ENCODE data around the gene DNAJA3. TPM values are rescaled to one million over a fixed set of nuclear protein-coding genes. Genes with fewer than 3 reads are reported as not detected.

DNAJA3 gene
- total and polyA plus RNA-seq, 10 of the 15 experiments (the other 5 are each of a cell fraction or from before 2014, with no cell fraction given): 8.4 to 141 (median 60.8) TPM

- no peaks in the 10 kb centered on the region for H3K9me3 ChIP-seq (replicated peaks; ENCODE audit: control insufficient read depth, insufficient read depth, low read length)
- 94% methylated on average over 5 of the region's 5 CpGs for WGBS (ENCODE audit: insufficient coverage, insufficient replicate concordance, low lambda C conversion rate, missing lambda C conversion rate)
- FAIRE-seq (no peak), DNase-seq (ENCODE audit: low read depth, low spot score) (no peak), ATAC-seq (no peak)
- peaks cover 12 to 18% of the 10 kb centered on the region in 2 experiments; a peak in 3 of 4 replicates for H3K36me3 ChIP-seq (ENCODE audit: control insufficient read depth in 2 of 2, insufficient read depth in 2 of 2, low read length in 1 of 2)
- intact Hi-C loops (cut with micrococcal nuclease; ENCODE audit: unreplicated experiment) (no loop called here), in situ Hi-C loops (cut with MboI) (no loop called here)
- H3K27ac ChIP-seq (ENCODE audit: control insufficient read depth, insufficient read depth): no peak overlapping the region
- H3K4me1 ChIP-seq (ENCODE audit: control insufficient read depth, insufficient read depth, low read length): no peaks in the 10 kb centered on the region
- no peaks in the 10 kb centered on the region for H3K79me2 ChIP-seq (ENCODE audit: control insufficient read depth, insufficient read depth, low read length)
- RAD21 ChIA-PET (ENCODE audit: unreplicated experiment): interaction anchor here (0.6 to 0.7 kb wide), 2 partner anchors 11 to 1180 kb away, joined by 3 to 5 read pairs; no protein-coding TSS in a partner anchor
- no peaks in the 10 kb centered on the region for H3K27me3 ChIP-seq (replicated peaks in 1 of 2; ENCODE audit: control insufficient read depth in 2 of 2, insufficient read depth in 2 of 2, low read length in 1 of 2)
- no peak overlapping the region for H3K9ac ChIP-seq (ENCODE audit: control insufficient read depth, insufficient read depth, low read length)
- POLR2A ChIA-PET: interaction anchor here (0.6 to 0.8 kb wide), 3 partner anchors 9 to 383 kb away, joined by 3 to 5 read pairs (median 5); no protein-coding TSS in a partner anchor
- H3K4me2 ChIP-seq (ENCODE audit: control insufficient read depth, insufficient read depth): no peak overlapping the region
- H2AFZ ChIP-seq (ENCODE audit: control insufficient read depth, low read depth, low read length): no peak overlapping the region
- no peaks in the 10 kb centered on the region; the same call in 1 of the 2 replicates for H4K20me1 ChIP-seq (ENCODE audit: control insufficient read depth, insufficient read depth)
- H3K4me3 ChIP-seq: no peak overlapping the region
- SMC1A ChIA-PET (ENCODE audit: uncharacterized antibody, unreplicated experiment): no interaction called here
- no TSS peak for BruUV-seq (replicated peaks)
- CTCF ChIA-PET: interaction anchor here (0.6 kb wide), 1 partner anchor 23 kb away, joined by 3 read pairs; no protein-coding TSS in a partner anchor
- TF ChIP-seq NFXL1 (IDR thresholded peaks at IDR 0.05; ENCODE audit: borderline replicate concordance) (no peak), WRNIP1 (IDR thresholded peaks at IDR 0.05; ENCODE audit: borderline replicate concordance, low read depth, low read length) (no peak), FOXK2 (IDR thresholded peaks at IDR 0.05) (no peak), MTA2 (IDR thresholded peaks at IDR 0.05; ENCODE audit: low read depth) (no peak), IKZF2 (IDR thresholded peaks at IDR 0.05) (no peak), NR2C1 (IDR thresholded peaks at IDR 0.05) (no peak), NR2F1 (conservative IDR thresholded peaks at IDR 0.05) (no peak), PKNOX1 (IDR thresholded peaks at IDR 0.05) (no peak), ZNF274 (IDR thresholded peaks at IDR 0.05; ENCODE audit: insufficient read depth, insufficient read length) (no peak), SP1 (IDR thresholded peaks at IDR 0.05; ENCODE audit: low read depth, low read length) (no peak), CUX1 (IDR thresholded peaks at IDR 0.05; ENCODE audit: insufficient replicate concordance, low read depth, low read length) (no peak), TCF12 (IDR thresholded peaks at IDR 0.05; ENCODE audit: low read depth, low read length) (no peak), YBX1 (IDR thresholded peaks at IDR 0.05) (no peak), MXI1 (IDR thresholded peaks at IDR 0.05; ENCODE audit: low read depth, low read length) (no peak), IRF5 (IDR thresholded peaks at IDR 0.05; ENCODE audit: borderline replicate concordance) (no peak), TCF7 (IDR thresholded peaks at IDR 0.05; ENCODE audit: borderline replicate concordance) (no peak), TBL1XR1 (IDR thresholded peaks at IDR 0.05; ENCODE audit: low read depth, low read length) (no peak)
Observed at GRCh38 chr16:4460936-4461249, 35.2 kb downstream of the DNAJA3 start.

Measured in GM12878 (cell line).